Posterior cingulate gyrus (tissue), 11 donors: Measurements from ENCODE around the gene SLC39A11.
"Not testable (repeated sequence)": the region's sequence is repeated elsewhere in the genome, so short reads cannot be mapped to it uniquely, and the experiment has no call there.

Source experiments
- DNase-seq, 10 donors: peaks; one replicate each; pipeline versions ENCODE4 v3.0.0 to v3.0.0-alpha.2; 2020 to 2021; ENCODE audit warnings: mixed read lengths in 3 of 10
- intact Hi-C: fragments of 100-400 bp; cut with DNase I; formaldehyde crosslinking; loops from one replicate; pipeline ENCODE4 v1.15.1; 2023

SLC39A11 gene

GRCh38 chr17:73017658-73018057 lies 74.8 kb downstream of the SLC39A11 start:
- intact Hi-C loops: no loop called here
- DNase-seq: no peak

GRCh38 chr17:73015722-73016276 lies 76.7 kb downstream of the SLC39A11 start:
- peak in 1 of 10 donors; percentile 12 for DNase-seq
- intact Hi-C loops: no loop called here

GRCh38 chr17:73013816-73014663 lies 78.4 kb downstream of the SLC39A11 start:
- intact Hi-C loops: no loop called here
- no peak for DNase-seq

DNA sequence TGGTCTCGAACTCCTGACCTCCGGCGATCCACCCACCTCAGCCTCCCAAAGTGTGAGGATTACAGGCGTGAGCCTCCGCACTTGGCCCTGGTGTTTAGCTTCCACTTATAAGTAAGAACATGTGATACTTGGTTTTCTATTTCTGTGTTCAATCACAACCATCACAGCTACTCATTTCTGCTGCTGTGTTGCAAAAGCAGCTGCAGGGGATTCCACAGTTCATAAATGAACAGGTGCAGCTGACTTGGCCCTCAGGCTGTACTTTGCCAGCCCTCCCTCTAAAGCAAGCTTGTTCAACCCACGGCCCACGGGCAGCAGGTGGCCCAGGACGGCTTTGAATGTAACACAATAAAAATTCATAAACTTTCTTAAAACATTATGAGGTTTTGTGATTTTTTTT lies 79.2 kb downstream of the SLC39A11 start:
- intact Hi-C loops: no loop called here

DNA sequence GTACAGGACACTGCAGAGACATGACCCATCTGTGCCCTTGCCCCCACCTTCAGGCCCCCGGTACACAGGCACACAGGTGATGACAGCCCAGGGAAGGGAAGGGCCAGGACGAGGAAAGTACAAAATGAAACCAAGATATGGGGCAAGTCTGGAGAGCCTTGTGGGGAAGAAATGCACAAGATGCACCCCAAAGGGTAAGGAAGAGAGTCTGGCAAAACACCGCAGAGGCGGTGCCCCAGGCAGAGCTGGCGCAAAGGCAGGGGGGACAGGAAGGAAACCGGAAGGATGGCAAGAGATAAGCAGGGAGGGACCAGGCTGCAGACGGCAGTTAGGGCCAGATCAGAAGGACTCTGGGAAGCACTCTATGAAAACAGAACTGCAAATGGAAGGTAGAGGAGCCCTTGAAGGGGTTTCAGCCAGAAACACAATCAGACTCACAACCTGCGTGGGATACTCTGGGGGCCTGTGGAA lies 81.4 kb downstream of the SLC39A11 start:
- intact Hi-C loops: no loop called here
- DNase-seq: no peak

More for the DNA sequence above, 79.2 kb downstream of the SLC39A11 start:
- no peak for DNase-seq

DNA sequence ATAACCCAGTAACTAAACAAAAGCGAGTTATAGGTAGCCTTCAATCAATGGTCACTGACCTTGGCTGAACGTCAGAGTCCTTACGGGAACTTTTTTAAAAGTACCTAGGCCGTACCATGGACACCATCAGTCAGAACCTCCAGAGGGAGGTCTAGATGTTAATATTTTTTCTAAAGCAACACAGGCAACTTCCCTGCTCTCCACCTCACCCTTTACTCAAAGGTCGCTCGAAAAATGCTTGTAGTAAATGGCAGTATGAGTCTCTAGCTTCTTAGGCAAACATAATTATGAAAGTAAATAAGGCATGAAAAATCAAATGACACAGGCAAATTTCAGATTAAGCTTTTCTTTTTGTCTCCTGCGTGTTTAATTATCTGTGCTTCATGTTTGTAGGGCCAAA lies 82.1 kb downstream of the SLC39A11 start:
- DNase-seq: no peak
- intact Hi-C loops: no loop called here

DNA sequence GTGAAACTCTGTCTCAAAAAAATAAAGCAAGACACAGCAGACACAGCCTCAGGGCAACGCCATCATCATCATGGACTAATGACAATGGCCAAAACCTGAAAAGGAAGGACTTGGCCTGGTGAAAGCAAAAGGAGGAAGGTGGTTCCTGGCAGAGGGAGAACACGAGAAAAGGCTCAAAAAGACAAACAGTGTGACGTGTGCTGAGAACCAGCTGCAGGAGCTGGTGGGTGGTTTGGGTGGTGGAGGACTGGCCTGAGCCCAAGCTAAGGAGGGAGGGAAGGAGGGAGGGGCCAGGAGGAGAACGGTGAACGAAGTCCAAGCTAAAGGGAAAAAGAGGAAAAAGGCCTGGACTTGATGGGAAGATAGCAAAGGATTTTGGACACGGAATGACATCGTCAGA lies 85.1 kb downstream of the SLC39A11 start:
- peak in 4 of 10 donors; percentile 24 to 88 (median 60) for DNase-seq
- intact Hi-C loops: no loop called here

- no peak for DNase-seq
- intact Hi-C loops: no loop called here
Measured at GRCh38 chr17:73005360-73005759, 87.1 kb downstream of the SLC39A11 start.

DNA sequence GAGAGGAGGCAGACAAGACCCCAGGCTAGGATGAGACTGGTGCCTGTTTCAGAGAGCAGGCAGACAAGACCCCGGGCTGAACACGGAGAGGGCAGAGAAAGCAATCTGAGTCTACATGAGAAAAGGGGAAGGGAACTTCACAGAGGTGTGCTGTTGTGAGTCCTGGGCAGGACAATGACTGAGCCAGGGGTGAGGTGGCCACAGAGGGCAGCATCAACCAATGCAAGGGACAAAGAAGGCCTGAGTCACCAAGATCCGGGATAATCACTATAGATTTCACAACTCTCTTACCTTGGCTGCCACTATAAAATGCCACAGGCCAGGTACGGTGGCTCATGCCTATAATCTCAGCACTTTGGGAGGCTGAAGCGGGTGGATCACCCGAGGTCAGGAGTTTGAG lies 89.0 kb downstream of the SLC39A11 start:
- no peak for DNase-seq
- intact Hi-C loops: no loop called here

- peak in 1 of 10 donors; percentile 50 for DNase-seq
- intact Hi-C loops: no loop called here
Measured at GRCh38 chr17:73000832-73001231, 91.7 kb downstream of the SLC39A11 start.

- not testable (repeated sequence) for DNase-seq
Measured at GRCh38 chr17:72999474-72999873, 93.0 kb downstream of the SLC39A11 start.

GRCh38 chr17:72998343-72998742 lies 94.1 kb downstream of the SLC39A11 start:
- no peak for DNase-seq
- intact Hi-C loops: no loop called here

More at GRCh38 chr17:72999474-72999873, 93.0 kb downstream of the SLC39A11 start:
- intact Hi-C loops: not testable (repeated sequence)

DNA sequence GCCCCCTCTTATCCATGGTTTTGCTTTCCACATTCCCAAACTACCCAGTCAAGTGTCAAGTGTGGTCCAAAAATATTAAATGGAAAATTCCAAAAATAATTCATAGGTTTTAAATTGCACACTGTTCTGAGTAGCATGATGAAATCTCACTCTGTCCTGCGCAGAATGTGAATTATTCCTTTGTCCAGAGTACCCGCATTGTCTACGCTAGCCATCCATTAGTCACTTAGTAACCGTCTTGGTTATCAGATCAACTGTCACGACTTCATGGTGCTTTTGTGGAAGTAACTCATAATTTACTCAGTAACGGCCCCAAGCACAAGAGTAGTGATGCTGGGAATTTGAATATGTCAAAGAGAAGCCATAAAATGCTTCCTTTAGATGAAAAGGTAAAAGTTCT lies 94.9 kb downstream of the SLC39A11 start:
- DNase-seq: no peak
- intact Hi-C loops: no loop called here

GRCh38 chr17:72996791-72997190 lies 95.7 kb downstream of the SLC39A11 start:
- DNase-seq: peak in 1 of 10 donors; percentile 82
- intact Hi-C loops: no loop called here

- intact Hi-C loops: no loop called here
- DNase-seq: no peak
Measured at GRCh38 chr17:72995008-72995656, 97.4 kb downstream of the SLC39A11 start.

- DNase-seq, intact Hi-C loops: not testable (repeated sequence)
Measured at GRCh38 chr17:72992783-72993467, 99.6 kb downstream of the SLC39A11 start.

DNA sequence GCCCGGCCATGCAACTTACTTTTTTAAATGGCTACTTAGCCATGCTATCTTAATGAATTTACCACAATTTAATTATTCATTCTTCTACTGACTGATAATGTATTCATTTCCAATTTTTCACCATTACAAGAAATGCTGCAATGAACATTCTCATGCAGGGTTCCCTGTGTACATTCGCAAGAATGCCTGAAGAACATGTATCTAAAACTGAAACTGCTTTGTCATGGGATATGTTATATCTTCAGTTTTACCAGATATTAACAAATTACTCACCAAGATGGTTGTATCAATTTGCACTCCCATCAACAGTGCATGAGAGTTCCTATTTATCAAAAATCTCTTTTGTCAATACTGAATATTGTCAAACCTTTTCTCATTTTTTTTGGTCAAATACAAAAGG lies 100.8 kb downstream of the SLC39A11 start:
- no peak for DNase-seq
- intact Hi-C loops: no loop called here

DNA sequence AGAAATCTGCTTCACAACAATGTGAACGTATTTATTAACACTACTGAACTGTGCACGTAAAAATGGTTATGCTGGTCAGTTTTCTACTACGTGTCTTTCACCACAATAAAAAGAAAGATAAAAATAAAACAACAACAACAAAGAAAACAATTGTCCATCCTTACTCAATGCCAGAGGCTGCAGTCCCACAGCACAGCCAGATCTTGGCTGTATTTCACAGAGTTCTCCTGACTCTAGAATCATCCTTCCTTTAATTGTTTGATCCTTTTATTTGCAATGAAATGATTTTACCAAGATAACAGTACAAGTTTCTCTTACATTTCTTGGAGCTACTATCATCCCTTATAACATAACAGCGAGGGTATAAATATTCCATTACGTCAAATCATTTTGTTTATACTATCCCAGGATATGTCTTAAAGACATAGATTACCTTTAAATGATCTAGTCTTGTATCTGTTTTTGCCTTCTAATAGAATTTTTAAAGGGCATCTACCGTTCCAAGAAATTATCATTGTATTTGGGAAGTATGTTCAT lies 103.3 kb downstream of the SLC39A11 start:
- intact Hi-C loops: loop anchor here (5.0 to 10.0 kb wide), 3 partner anchors 103 to 262 kb away; partner anchors contain the start of gene SLC39A11
- DNase-seq: no peak

DNA sequence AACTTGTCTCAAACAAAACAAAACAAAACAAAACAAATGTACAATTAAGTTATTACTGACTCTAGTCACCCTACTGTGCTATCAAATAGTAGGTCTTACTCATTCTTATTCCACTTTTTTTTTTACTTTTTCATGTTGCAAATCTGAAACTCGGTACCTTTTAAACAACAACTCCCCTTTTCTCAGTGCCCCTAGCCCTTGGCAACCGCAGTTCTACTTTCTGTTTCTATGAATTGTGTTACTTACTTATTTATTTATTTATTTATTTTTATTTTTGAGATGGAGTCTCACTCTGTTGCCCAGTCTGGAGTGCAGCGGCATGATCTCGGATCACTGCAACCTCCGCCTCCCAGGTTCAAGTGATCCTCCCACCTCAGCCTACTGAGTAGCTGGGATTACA lies 104.0 kb downstream of the SLC39A11 start:
- DNase-seq: no peak
- intact Hi-C loops: loop anchor here (5.0 to 10.0 kb wide), 3 partner anchors 104 to 261 kb away; partner anchors contain the start of gene SLC39A11

DNA sequence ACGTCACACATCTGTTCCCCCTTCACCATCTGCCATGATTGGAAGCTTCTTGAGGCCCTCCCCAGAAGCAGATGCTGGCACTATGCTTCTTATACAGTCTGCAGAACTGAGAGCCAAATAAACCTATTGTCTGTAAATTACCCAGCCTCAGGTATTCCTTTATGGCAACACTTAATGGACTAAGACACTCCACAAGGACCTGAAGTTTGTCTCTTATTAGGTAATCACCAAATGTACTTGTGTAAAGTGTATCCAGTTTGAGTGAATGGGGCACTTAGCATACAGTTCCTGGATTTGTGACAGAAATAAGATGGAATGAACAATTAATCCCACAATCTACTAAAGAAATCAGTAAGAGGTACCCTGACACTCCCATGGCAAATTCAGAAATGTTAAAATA lies 105.3 kb downstream of the SLC39A11 start:
- intact Hi-C loops: loop anchor here (5.0 to 10.0 kb wide), 3 partner anchors 102 to 260 kb away; partner anchors contain the start of gene SLC39A11
- no peak for DNase-seq
